Epithelial cell of prostate (primary cell): ENCODE measurements around the gene CFD.
"Not testable (repeated sequence)": the region's sequence is repeated elsewhere in the genome, so short reads cannot be mapped to it uniquely, and the experiment has no call there.

ENCODE experiments used
- DNase-seq: peaks from one replicate; pipeline ENCODE4 v3.0.0-alpha.2; 2011; ENCODE audit warnings: low read depth, low spot score
- H3K27ac ChIP-seq: fragments of 450-650 bp; 2 replicates; pipeline ENCODE4 v1.5.1; 2017; ENCODE audit warnings: mild to moderate bottlenecking

CFD gene

GRCh38 chr19:869245-870177 is 10.0 kb downstream of the CFD start:
- H3K27ac ChIP-seq = peak overlapping the region; percentile 46
- DNase-seq = peak; percentile 20

GRCh38 chr19:870314-870713 is 10.8 kb downstream of the CFD start:
- DNase-seq = no peak
- H3K27ac ChIP-seq = no peak overlapping the region

- no peak overlapping the region for H3K27ac ChIP-seq
- DNase-seq = no peak
These were observed 11.5 kb downstream of the CFD start for GRCh38 chr19:870963-871401.

GRCh38 chr19:871446-872265 is 12.2 kb downstream of the CFD start:
- peak overlapping the region; percentile 62 for H3K27ac ChIP-seq
- no peak for DNase-seq

- DNase-seq = no peak
- H3K27ac ChIP-seq = peak overlapping the region; percentile 62
These were observed 12.9 kb downstream of the CFD start for GRCh38 chr19:872266-872951.

- no peak overlapping the region for H3K27ac ChIP-seq
- DNase-seq = no peak
These were observed 13.6 kb downstream of the CFD start for GRCh38 chr19:873084-873483.

GRCh38 chr19:873561-874041 is 14.1 kb downstream of the CFD start:
- no peak for DNase-seq
- H3K27ac ChIP-seq = no peak overlapping the region

GRCh38 chr19:875265-875879 is 15.9 kb downstream of the CFD start:
- DNase-seq = no peak
- H3K27ac ChIP-seq = no peak overlapping the region

- DNase-seq = no peak
- no peak overlapping the region for H3K27ac ChIP-seq
These were observed 16.6 kb downstream of the CFD start for GRCh38 chr19:876089-876488.

GRCh38 chr19:876780-877314 is 17.4 kb downstream of the CFD start:
- DNase-seq = no peak
- no peak overlapping the region for H3K27ac ChIP-seq

- DNase-seq = not testable (repeated sequence)
These were observed 18.7 kb downstream of the CFD start for GRCh38 chr19:877992-878660.

GRCh38 chr19:878751-879561 is 19.5 kb downstream of the CFD start:
- H3K27ac ChIP-seq = not testable (repeated sequence)

More at GRCh38 chr19:877992-878660, 18.7 kb downstream of the CFD start:
- H3K27ac ChIP-seq = not testable (repeated sequence)

GRCh38 chr19:879711-880438 is 20.4 kb downstream of the CFD start:
- DNase-seq = no peak
- no peak overlapping the region for H3K27ac ChIP-seq

More at GRCh38 chr19:878751-879561, 19.5 kb downstream of the CFD start:
- DNase-seq = not testable (repeated sequence)

- no peak overlapping the region for H3K27ac ChIP-seq
- DNase-seq = no peak
These were observed 22.1 kb downstream of the CFD start for GRCh38 chr19:881385-882071.

- DNase-seq = no peak
- H3K27ac ChIP-seq = no peak overlapping the region
These were observed 23.5 kb downstream of the CFD start for GRCh38 chr19:882871-883497.

- DNase-seq = peak; percentile 48
- H3K27ac ChIP-seq = no peak overlapping the region
These were observed 24.3 kb downstream of the CFD start for GRCh38 chr19:883661-884211.
